OCI-LY3 (cell line): ENCODE results near the gene BBS12.

ENCODE experiments used
- H2AFZ ChIP-seq: fragments of 200-600, 300-600 bp; shearing (Covaris generic); 2 replicates; pipeline ENCODE4 v1.6.0; 2014; ENCODE audit warnings: antibody characterized with exemption, low read depth, low read length
- H3K27ac ChIP-seq: fragments of 200-600, 300-600 bp; sonication (generic); 2 replicates; pipeline ENCODE4 v1.5.1; 2014; ENCODE audit warnings: mild to moderate bottlenecking, low read length, moderate library complexity, mixed read lengths
- H3K27me3 ChIP-seq: fragments of 200-600, 300-600 bp; sonication (generic); 2 replicates; pipeline ENCODE4 v1.6.1; 2014; ENCODE audit warnings: low read depth, low read length, mixed read lengths
- H3K36me3 ChIP-seq: fragments of 200-600, 300-600 bp; sonication (generic); replicated peaks from 2 replicates; pipeline ENCODE3; 2014; ENCODE audit warnings: low read depth, low read length, mixed read lengths
- H3K4me1 ChIP-seq: fragments of 300-600, 200-600 bp; sonication (generic); 2 replicates; pipeline ENCODE4 v1.6.1; 2014; ENCODE audit warnings: low read length, mixed read lengths
- H3K4me2 ChIP-seq: fragments of 200-600, 300-600 bp; sonication (generic); 2 replicates; pipeline ENCODE4 v1.6.1; 2014; ENCODE audit warnings: low read length, mixed read lengths
- H3K4me3 ChIP-seq: fragments of 300-600, 200-600 bp; sonication (generic); 2 replicates; pipeline ENCODE4 v1.5.1; 2014; ENCODE audit warnings: antibody characterized with exemption, mild to moderate bottlenecking, low read length, moderate library complexity
- H3K79me2 ChIP-seq: fragments of 300-600, 200-600 bp; shearing (Covaris generic); 2 replicates; pipeline ENCODE4 v1.6.1; 2014; ENCODE audit warnings: mild to moderate bottlenecking, low read length, mixed read lengths
- H3K9ac ChIP-seq: fragments of 300-600, 200-600 bp; shearing (Covaris generic); 2 replicates; pipeline ENCODE4 v1.6.0; 2014; ENCODE audit warnings: mild to moderate bottlenecking, low read length, moderate library complexity
- H3K9me3 ChIP-seq: fragments of 200-600, 300-600 bp; shearing (Covaris generic); 2 replicates; pipeline ENCODE4 v1.6.1; 2014; ENCODE audit warnings: low read length, mixed read lengths; ENCODE audit not compliant: insufficient read depth
- H4K20me1 ChIP-seq: fragments of 200-600, 300-600 bp; sonication (generic); 2 replicates; pipeline ENCODE4 v1.6.1; 2016; ENCODE audit warnings: low read length, mixed read lengths; ENCODE audit not compliant: insufficient read depth
- EZH2phosphoT487 ChIP-seq: fragments of 200-600 bp; shearing (Covaris generic); IDR thresholded peaks from 2 replicates; pipeline ENCODE4 v1.6.1; 2018; ENCODE audit warnings: antibody characterized with exemption, mixed run types, low read depth
- TF ChIP-seq, protein P1 (sequence below): fragments of 200-600, 300-600 bp; sonication (generic); IDR thresholded peaks from 2 replicates; pipeline ENCODE4 v1.5.1; 2014; ENCODE audit warnings: antibody characterized with exemption, low read length, low read depth

The BBS12 gene

DNA sequence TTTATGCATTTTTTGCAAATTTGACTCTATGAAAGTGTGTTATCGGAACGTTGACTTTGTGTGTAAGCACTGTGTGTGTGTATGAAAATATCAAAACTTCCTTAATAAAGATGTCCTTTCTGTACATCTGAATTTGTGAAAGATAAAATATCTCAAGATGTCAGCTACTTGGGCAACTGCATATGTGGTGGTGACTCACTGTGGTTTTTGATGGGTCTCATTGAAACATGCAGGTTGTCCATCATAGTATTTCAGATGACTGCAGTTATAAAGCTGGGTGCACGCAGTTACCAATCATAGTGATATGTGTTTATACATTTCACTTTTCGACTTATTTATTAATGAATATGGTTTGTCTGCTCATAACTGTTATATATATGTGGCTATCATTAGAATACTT lies 19.7 kb upstream of the BBS12 start:
- no peaks in the 10 kb centered on the region for H3K9me3 ChIP-seq
- H3K9ac ChIP-seq, result peak overlapping the region; percentile 24; the same call in 1 of the 2 replicates
- TF ChIP-seq, protein P1, sequence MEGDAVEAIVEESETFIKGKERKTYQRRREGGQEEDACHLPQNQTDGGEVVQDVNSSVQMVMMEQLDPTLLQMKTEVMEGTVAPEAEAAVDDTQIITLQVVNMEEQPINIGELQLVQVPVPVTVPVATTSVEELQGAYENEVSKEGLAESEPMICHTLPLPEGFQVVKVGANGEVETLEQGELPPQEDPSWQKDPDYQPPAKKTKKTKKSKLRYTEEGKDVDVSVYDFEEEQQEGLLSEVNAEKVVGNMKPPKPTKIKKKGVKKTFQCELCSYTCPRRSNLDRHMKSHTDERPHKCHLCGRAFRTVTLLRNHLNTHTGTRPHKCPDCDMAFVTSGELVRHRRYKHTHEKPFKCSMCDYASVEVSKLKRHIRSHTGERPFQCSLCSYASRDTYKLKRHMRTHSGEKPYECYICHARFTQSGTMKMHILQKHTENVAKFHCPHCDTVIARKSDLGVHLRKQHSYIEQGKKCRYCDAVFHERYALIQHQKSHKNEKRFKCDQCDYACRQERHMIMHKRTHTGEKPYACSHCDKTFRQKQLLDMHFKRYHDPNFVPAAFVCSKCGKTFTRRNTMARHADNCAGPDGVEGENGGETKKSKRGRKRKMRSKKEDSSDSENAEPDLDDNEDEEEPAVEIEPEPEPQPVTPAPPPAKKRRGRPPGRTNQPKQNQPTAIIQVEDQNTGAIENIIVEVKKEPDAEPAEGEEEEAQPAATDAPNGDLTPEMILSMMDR, result no peak
- no peak for TF ChIP-seq EZH2phosphoT487
- no peaks in the 10 kb centered on the region for H3K79me2 ChIP-seq
- no peaks in the 10 kb centered on the region for H4K20me1 ChIP-seq
- no peak overlapping the region; the same call in 1 of the 2 replicates for H2AFZ ChIP-seq
- H3K4me2 ChIP-seq, result peak overlapping the region; percentile 99
- no peaks in the 10 kb centered on the region for H3K27me3 ChIP-seq
- H3K27ac ChIP-seq, result peak overlapping the region; percentile 77
- peaks cover 69% of the 10 kb centered on the region for H3K4me1 ChIP-seq
- H3K36me3 ChIP-seq, result no peaks in the 10 kb centered on the region
- H3K4me3 ChIP-seq, result peak overlapping the region; percentile 41

DNA sequence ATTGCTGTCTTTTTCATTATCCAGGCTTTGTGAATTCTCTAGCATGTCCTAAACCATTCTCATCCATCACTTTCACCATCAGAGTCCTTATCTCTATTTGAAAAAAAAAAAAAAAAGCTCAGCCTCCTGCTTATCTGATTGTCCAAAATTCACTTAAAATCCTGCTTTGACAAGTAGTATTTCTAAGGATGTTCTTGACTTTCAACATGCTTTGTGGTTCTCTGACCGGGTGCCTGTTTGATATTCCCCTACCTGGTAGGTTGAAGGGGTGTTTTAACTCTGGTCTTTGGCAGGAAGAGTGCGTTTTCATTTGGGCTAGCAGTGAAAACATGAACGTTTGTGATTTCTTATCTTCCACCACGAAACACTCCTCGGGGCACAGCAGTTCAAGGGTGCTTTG lies 17.3 kb upstream of the BBS12 start:
- Histone ChIP-seq H3K9me3 (no peaks in the 10 kb centered on the region), H2AFZ (no peak overlapping the region), H3K27me3 (no peaks in the 10 kb centered on the region), H3K27ac (no peak overlapping the region), H3K9ac (no peak overlapping the region), H4K20me1 (no peaks in the 10 kb centered on the region), H3K4me2 (no peak overlapping the region), H3K4me1 (peaks cover 51% of the 10 kb centered on the region), H3K4me3 (no peak overlapping the region), H3K36me3 (no peaks in the 10 kb centered on the region), H3K79me2 (no peaks in the 10 kb centered on the region)
- TF ChIP-seq EZH2phosphoT487, result no peak
- TF ChIP-seq, protein P1, result no peak

DNA sequence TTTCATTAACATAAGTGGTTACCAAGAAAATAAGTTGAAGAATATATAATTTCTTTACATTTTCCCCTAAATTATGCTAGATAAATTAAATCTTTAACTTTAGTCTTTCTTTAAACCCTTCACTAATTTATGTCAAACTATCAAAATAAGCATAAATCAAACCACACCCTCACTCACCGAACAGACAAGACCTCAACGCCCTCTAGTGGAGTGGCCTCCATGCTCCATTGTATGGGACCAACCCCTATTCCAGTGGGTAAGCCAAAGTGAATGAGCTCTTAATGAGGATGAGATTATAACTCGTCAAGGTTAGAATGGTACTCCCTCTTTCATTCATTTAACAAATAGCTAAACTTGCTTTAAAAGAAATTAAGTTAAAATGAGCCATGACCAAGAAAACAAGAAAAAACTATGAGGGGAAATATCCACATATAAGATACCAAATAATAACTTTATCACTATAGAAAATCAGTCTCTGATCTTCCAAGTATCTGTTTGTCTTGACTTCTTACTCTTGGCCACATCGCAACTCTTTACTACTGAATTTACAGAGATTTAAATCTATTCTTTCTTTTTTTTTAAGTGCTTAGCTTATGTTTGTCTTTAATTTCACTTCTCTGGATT lies 15.6 kb upstream of the BBS12 start:
- Histone ChIP-seq H3K4me1 (peaks cover 35% of the 10 kb centered on the region), H4K20me1 (no peaks in the 10 kb centered on the region), H2AFZ (no peak overlapping the region), H3K4me3 (no peak overlapping the region), H3K9me3 (no peaks in the 10 kb centered on the region), H3K36me3 (no peaks in the 10 kb centered on the region), H3K9ac (no peak overlapping the region), H3K79me2 (no peaks in the 10 kb centered on the region), H3K27me3 (no peaks in the 10 kb centered on the region), H3K27ac (no peak overlapping the region), H3K4me2 (no peak overlapping the region)
- TF ChIP-seq EZH2phosphoT487, result no peak
- TF ChIP-seq, protein P1, result peak; percentile 97

DNA sequence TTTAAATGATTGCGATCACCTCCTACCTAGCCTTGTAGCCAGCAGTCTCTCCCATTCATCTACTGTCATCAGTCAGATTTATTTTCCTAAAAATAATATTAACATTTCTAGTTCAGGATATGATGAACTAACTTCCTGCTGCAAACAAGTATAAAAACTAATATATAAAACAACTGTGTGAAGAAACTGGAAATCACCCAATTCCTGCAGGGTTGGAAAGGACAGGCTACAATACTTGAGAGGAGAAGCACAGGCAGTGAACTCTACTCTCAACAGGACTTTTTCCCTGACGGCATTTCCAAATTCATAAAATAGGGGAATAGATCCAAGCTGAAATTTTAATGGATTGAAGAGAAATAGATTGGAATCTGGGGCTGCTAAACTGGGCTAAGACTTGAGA lies 14.2 kb upstream of the BBS12 start:
- H2AFZ ChIP-seq, result no peak overlapping the region
- no peak for TF ChIP-seq EZH2phosphoT487
- TF ChIP-seq, protein P1, result no peak
- no peak overlapping the region for H3K27ac ChIP-seq

More for the DNA sequence above, 14.2 kb upstream of the BBS12 start:
- Histone ChIP-seq H3K9me3 (no peaks in the 10 kb centered on the region), H3K4me1 (peaks cover 22% of the 10 kb centered on the region), H3K27me3 (no peaks in the 10 kb centered on the region), H4K20me1 (no peaks in the 10 kb centered on the region), H3K9ac (no peak overlapping the region), H3K4me2 (no peak overlapping the region), H3K79me2 (no peaks in the 10 kb centered on the region), H3K4me3 (no peak overlapping the region), H3K36me3 (no peaks in the 10 kb centered on the region)
